Activated CD4-positive, alpha-beta T cell treated with anti-CD3 and anti-CD28 coated beads, Interleukin-2, amount 10 ng/mL, durations not matched to agents 24 days and 14 days (primary cell): ENCODE results near the gene VDAC1. TPM values are rescaled to one million over a fixed set of nuclear protein-coding genes. Genes with fewer than 3 reads are reported as not detected.

Source experiments
- total RNA-seq: library from RNA; stranded (reverse); gene quantifications from 2 replicates; pipeline ENCODE4 v1.2.3, GENCODE V29; 2022

The VDAC1 gene
- total RNA-seq, 1 donor from 2014 or later = 508 TPM

Other genes with a start within 250 kb of the VDAC1 start
- 41.4 and 45.0 TPM in 2 replicates for gene C5orf15, start 36.4 kb downstream of the VDAC1 start, total RNA-seq
- gene TCF7, start 109.7 kb upstream of the VDAC1 start, total RNA-seq = 112 and 113 TPM in 2 replicates
- gene SKP1, start 172.0 kb upstream of the VDAC1 start, total RNA-seq = 266 and 289 TPM in 2 replicates
- gene PPP2CA, start 221.1 kb upstream of the VDAC1 start, total RNA-seq = 177 and 199 TPM in 2 replicates